Panc1 (cell line): ENCODE results near the gene COL3A1. TPM values are rescaled to one million over a fixed set of nuclear protein-coding genes. Genes with fewer than 3 reads are reported as not detected.

ENCODE experiments used
- ATAC-seq: fragments of 200-7000 bp; cut with Tn5 transposase; 2 replicates; pipeline ENCODE4 v1.9.1; 2020; ENCODE audit warnings: mild to moderate bottlenecking, moderate library complexity
- BruUV-seq: library from RNA; stranded (reverse); fragments of 400-500 nt; replicated peaks from 2 replicates; lab custom pipeline; 2021; lab: Mats Ljungman, UMichigan
- CTCF ChIA-PET: fragments of 300-600 bp; sonication (Branson Sonifier 250); formaldehyde crosslinking; loops from one replicate; lab custom pipeline; 2022; ENCODE audit warnings: antibody characterized with exemption; lab: Charles Lee
- POLR2A ChIA-PET: fragments of 300-600 bp; sonication (Branson Sonifier 250); formaldehyde crosslinking; loops from one replicate; lab custom pipeline; 2022; ENCODE audit warnings: antibody characterized with exemption; lab: Charles Lee
- DNase-seq: peaks from one replicate; pipeline ENCODE4 v3.0.0-alpha.2; 2010; ENCODE audit warnings: low read depth, low spot score
- H3K27ac ChIP-seq: 2 replicates; pipeline ENCODE4 v1.5.1; 2011; ENCODE audit warnings: mild to moderate bottlenecking, low read length, inconsistent platforms
- H3K27me3 ChIP-seq: fragments of 200-500 bp; sonication (Bioruptor generic); 2 replicates; pipeline ENCODE4 v1.6.0; 2014; ENCODE audit warnings: low read length, inconsistent platforms; ENCODE audit not compliant: control insufficient read depth, insufficient read depth
- H3K36me3 ChIP-seq: fragments of 200-500 bp; sonication (Bioruptor generic); 2 replicates; pipeline ENCODE4 v1.5.1; 2014; ENCODE audit warnings: inconsistent platforms, mild to moderate bottlenecking, low read length, moderate library complexity; ENCODE audit not compliant: control insufficient read depth, insufficient read depth
- H3K4me1 ChIP-seq: 2 replicates; pipeline ENCODE4 v1.5.1; 2011; ENCODE audit warnings: inconsistent platforms, mild to moderate bottlenecking, low read length, moderate library complexity; ENCODE audit not compliant: control insufficient read depth, insufficient read depth
- H3K4me3 ChIP-seq, 2 experiments: 2 replicates each; pipeline ENCODE4 v1.5.1; 2011 to 2012; ENCODE audit warnings: low read depth in 2 of 2, low read length in 2 of 2, mild to moderate bottlenecking in 2 of 2, inconsistent platforms in 1 of 2, moderate library complexity in 1 of 2
- H3K9me3 ChIP-seq: fragments of 200-500 bp; sonication (Bioruptor generic); 2 replicates; pipeline ENCODE4 v1.5.1; 2014; ENCODE audit warnings: low read depth, mild to moderate bottlenecking, inconsistent platforms, low read length, moderate library complexity; ENCODE audit not compliant: control insufficient read depth, insufficient read depth
- POLR2AphosphoS5 ChIP-seq: IDR thresholded peaks from 2 replicates; pipeline ENCODE4 v1.6.1; 2012; ENCODE audit warnings: mild to moderate bottlenecking, low read depth, low read length, moderate library complexity
- SIN3A ChIP-seq: IDR thresholded peaks from 2 replicates; pipeline ENCODE4 v1.6.1; 2012; ENCODE audit warnings: low read depth, mild to moderate bottlenecking, low read length, moderate library complexity, borderline replicate concordance; ENCODE audit not compliant: insufficient read depth
- TCF7L2 ChIP-seq: IDR thresholded peaks from 2 replicates; pipeline ENCODE4 v1.6.1; 2011; ENCODE audit warnings: mild to moderate bottlenecking, low read depth, low read length, inconsistent platforms
- in situ Hi-C: cut with HindIII; loops from 2 replicates; pipeline ENCODE4 v1.10.0; 2016; ENCODE audit warnings: low sequenced_read_pairs, low pct_unique_long_range_greater_than_20kb
- intact Hi-C: fragments of 100-400 bp; cut with micrococcal nuclease; formaldehyde crosslinking; loops from one replicate; pipeline ENCODE4 v1.10.0; 2022; ENCODE audit not compliant: unreplicated experiment
- total RNA-seq: library from RNA; stranded (reverse); gene quantifications from one replicate; pipeline ENCODE4 v1.2.1, GENCODE V29; 2021; ENCODE audit not compliant: unreplicated experiment
- TF ChIP-seq, protein P1 (sequence below): fragments of 450-650 bp; IDR thresholded peaks from 2 replicates; pipeline ENCODE4 v1.5.1; 2017; ENCODE audit warnings: mild to moderate bottlenecking
- TF ChIP-seq, protein P2 (sequence below), 2 experiments: IDR thresholded peaks; 2 replicates each; pipeline ENCODE4 v1.6.1; 2011 to 2012; ENCODE audit warnings: low read depth in 2 of 2, control low read depth in 1 of 2, low read length in 1 of 2, mild to moderate bottlenecking in 1 of 2, moderate library complexity in 1 of 2; ENCODE audit not compliant: insufficient read depth in 1 of 2

Gene COL3A1
- total RNA-seq, 1 experiment from 2014 or later = 6.9 TPM

DNA sequence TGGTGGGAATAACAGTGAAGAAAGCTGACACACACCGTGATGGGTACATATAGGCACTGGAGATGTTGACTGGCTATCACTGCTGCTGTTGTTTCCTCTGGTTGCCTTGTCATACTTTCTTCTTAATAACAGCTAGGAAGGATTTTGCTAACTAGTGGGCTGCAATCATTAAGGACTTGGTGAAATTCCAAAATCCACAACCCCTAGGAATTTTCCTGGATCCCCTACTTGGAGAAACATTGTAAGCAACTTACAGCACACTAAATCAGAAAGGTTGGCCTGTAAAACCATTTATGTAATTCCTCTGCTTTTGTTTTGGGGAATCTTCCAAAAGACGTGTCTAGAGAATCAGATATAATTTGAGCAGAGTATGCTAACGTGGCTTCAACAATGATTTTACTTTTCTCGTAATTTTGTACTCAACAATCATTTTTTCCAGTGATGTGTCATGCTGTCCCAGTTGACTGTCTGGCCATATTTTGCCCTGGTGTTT lies 8.0 kb upstream of the COL3A1 start:
- TF ChIP-seq, protein P1, sequence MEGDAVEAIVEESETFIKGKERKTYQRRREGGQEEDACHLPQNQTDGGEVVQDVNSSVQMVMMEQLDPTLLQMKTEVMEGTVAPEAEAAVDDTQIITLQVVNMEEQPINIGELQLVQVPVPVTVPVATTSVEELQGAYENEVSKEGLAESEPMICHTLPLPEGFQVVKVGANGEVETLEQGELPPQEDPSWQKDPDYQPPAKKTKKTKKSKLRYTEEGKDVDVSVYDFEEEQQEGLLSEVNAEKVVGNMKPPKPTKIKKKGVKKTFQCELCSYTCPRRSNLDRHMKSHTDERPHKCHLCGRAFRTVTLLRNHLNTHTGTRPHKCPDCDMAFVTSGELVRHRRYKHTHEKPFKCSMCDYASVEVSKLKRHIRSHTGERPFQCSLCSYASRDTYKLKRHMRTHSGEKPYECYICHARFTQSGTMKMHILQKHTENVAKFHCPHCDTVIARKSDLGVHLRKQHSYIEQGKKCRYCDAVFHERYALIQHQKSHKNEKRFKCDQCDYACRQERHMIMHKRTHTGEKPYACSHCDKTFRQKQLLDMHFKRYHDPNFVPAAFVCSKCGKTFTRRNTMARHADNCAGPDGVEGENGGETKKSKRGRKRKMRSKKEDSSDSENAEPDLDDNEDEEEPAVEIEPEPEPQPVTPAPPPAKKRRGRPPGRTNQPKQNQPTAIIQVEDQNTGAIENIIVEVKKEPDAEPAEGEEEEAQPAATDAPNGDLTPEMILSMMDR = no peak
- TF ChIP-seq POLR2AphosphoS5 (no peak), SIN3A (no peak), TCF7L2 (no peak)
- TF ChIP-seq, protein P2, sequence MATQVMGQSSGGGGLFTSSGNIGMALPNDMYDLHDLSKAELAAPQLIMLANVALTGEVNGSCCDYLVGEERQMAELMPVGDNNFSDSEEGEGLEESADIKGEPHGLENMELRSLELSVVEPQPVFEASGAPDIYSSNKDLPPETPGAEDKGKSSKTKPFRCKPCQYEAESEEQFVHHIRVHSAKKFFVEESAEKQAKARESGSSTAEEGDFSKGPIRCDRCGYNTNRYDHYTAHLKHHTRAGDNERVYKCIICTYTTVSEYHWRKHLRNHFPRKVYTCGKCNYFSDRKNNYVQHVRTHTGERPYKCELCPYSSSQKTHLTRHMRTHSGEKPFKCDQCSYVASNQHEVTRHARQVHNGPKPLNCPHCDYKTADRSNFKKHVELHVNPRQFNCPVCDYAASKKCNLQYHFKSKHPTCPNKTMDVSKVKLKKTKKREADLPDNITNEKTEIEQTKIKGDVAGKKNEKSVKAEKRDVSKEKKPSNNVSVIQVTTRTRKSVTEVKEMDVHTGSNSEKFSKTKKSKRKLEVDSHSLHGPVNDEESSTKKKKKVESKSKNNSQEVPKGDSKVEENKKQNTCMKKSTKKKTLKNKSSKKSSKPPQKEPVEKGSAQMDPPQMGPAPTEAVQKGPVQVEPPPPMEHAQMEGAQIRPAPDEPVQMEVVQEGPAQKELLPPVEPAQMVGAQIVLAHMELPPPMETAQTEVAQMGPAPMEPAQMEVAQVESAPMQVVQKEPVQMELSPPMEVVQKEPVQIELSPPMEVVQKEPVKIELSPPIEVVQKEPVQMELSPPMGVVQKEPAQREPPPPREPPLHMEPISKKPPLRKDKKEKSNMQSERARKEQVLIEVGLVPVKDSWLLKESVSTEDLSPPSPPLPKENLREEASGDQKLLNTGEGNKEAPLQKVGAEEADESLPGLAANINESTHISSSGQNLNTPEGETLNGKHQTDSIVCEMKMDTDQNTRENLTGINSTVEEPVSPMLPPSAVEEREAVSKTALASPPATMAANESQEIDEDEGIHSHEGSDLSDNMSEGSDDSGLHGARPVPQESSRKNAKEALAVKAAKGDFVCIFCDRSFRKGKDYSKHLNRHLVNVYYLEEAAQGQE (IDR thresholded peaks at IDR 0.05; ENCODE audit: insufficient read depth in 1 of 2, low read depth in 2 of 2, low read length in 1 of 2) = no peak
- CTCF ChIA-PET = no interaction called here
- intact Hi-C loops = no loop called here

DNA sequence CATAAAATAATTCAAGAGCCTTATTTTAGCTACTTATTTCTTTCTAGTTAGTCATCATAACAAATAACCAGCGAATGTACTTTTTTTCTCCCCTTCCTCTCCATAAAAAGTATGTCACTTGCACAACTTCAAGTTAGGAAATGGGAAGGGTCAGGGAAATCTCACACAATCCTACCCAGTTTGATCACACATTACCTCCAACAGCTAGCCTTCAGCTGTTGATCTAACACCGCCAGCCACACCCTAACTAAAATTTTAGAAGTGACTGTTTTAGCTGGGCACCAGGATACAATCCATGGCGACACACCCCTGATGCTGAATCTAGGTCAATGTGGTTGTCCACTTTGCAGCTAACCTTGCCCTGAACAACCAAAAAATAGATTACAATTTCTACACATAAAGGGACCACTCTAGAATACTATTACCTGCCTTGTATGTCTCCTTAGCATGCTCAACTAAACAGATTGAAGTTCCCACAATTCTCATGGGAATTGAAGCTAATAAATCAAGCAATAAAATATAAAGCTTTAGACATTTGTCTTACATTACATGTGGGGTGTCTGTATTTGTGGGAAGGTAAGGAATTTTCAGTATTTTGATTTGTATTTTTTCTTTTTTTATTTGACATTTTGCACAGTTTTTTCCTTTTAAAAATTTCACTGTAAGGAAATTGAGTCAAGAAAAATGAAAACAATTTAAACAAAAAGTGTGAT lies 7.3 kb upstream of the COL3A1 start:
- no peak for ATAC-seq
- H3K27me3 ChIP-seq = no peaks in the 10 kb centered on the region
- DNase-seq = no peak
- intact Hi-C loops = no loop called here
- POLR2A ChIA-PET = no interaction called here
- CTCF ChIA-PET = no interaction called here
- no TSS peak for BruUV-seq
- H3K4me3 ChIP-seq = no peak overlapping the region
- H3K9me3 ChIP-seq = no peaks in the 10 kb centered on the region
- no peaks in the 10 kb centered on the region for H3K4me1 ChIP-seq
- no peak for TF ChIP-seq TCF7L2
- no peak for TF ChIP-seq POLR2AphosphoS5
- TF ChIP-seq, protein P2 (IDR thresholded peaks at IDR 0.05; ENCODE audit: insufficient read depth in 1 of 2, low read depth in 2 of 2, low read length in 1 of 2) = no peak
- TF ChIP-seq, protein P1 = no peak
- no peak for TF ChIP-seq SIN3A
- no peaks in the 10 kb centered on the region for H3K36me3 ChIP-seq
- in situ Hi-C loops = no loop called here
- H3K27ac ChIP-seq = no peak overlapping the region

More for the DNA sequence above, 8.0 kb upstream of the COL3A1 start:
- Histone ChIP-seq H3K27ac (no peak overlapping the region), H3K36me3 (no peaks in the 10 kb centered on the region), H3K4me3 (no peak overlapping the region), H3K4me1 (no peaks in the 10 kb centered on the region), H3K9me3 (no peaks in the 10 kb centered on the region), H3K27me3 (no peaks in the 10 kb centered on the region)
- ATAC-seq (no peak), DNase-seq (no peak)
- BruUV-seq = no TSS peak
- in situ Hi-C loops = no loop called here
- POLR2A ChIA-PET = no interaction called here
